Right atrium auricular region (tissue), 2 donors: Measurements from ENCODE around the gene ZC3H12A. TPM values are rescaled to one million over a fixed set of nuclear protein-coding genes. Genes with fewer than 3 reads are reported as not detected.

Source experiments
- DNase-seq: peaks from one replicate; pipeline ENCODE4 v3.0.0-alpha.2; 2019; ENCODE audit warnings: low spot score
- H3K27ac ChIP-seq, 2 donors: fragments of 200-600 bp; sonication (generic); 1 replicate in 1 of 2; 2 replicates in 1 of 2; pipeline ENCODE4 v1.5.1; 2016 to 2019
- H3K27me3 ChIP-seq, 2 donors: fragments of 200-600 bp; sonication (generic); one replicate each; pipeline versions ENCODE4 v1.5.1 to v1.6.0; 2017 to 2019
- H3K36me3 ChIP-seq: fragments of 200-600 bp; sonication (generic); one replicate; pipeline ENCODE4 v1.5.1; 2016
- H3K4me1 ChIP-seq, 2 donors: fragments of 200-600 bp; sonication (generic); one replicate each; pipeline versions ENCODE4 v1.5.1 to v1.6.0; 2017 to 2019
- H3K4me3 ChIP-seq, 2 donors: fragments of 200-600 bp; sonication (generic); 1 replicate in 1 of 2; 2 replicates in 1 of 2; pipeline ENCODE4 v1.5.1; 2017 to 2019; ENCODE audit warnings: mild to moderate bottlenecking in 1 of 2, moderate library complexity in 1 of 2
- H3K9me3 ChIP-seq, 2 donors: fragments of 200-600 bp; sonication (generic); one replicate each; pipeline ENCODE4 v1.5.1; 2019
- total RNA-seq, 2 donors: library from RNA; depleted of rRNA; stranded (reverse); fragments of >200 nt; gene quantifications; one replicate each; pipeline ENCODE4 v1.1.0, GENCODE V29; 2016
- TF ChIP-seq, protein P1 (sequence below), 2 donors: fragments of 200-600 bp; sonication (generic); IDR thresholded peaks; one replicate each; pipeline ENCODE4 v1.5.1; 2019; ENCODE audit warnings: antibody characterized with exemption in 2 of 2

The ZC3H12A gene
- total RNA-seq, 2 donors from 2014 or later, result 9.4 to 13.5 TPM

DNA sequence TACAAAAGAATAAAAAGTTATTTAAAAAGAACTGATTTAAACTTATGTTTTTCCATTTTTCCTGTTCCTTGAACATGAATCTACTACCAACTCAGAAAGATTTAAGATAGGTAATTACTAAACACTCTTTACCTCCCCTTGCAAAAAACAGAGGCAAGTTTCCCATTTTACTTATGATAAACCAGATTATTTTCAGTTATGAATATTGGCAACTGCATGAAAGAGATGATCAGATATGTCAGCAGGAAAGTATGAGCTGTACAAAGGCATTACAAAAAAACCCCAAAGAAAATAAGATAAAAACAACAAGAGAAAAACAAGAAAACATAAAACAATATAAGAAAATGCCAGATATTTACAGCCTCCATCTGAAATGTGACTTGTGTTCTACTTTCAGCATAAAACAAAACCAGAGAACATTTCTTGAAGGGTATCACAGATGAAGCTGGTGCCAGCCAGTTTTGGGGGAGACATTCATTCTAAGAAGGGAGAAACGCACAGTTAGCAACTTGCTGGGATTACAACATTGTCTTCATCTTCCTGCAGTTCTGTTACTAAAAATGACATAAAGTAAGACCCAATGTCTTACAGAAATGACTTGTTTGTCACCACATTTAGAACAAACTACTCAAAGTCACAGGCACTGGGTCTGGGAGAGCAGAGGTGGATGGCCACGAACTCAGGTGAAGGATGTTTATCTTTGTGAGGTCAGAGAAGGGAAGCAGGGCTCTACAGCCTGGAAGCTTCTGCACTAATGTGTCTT, 19.1 kb downstream of the ZC3H12A start:
- TF ChIP-seq, protein P1, sequence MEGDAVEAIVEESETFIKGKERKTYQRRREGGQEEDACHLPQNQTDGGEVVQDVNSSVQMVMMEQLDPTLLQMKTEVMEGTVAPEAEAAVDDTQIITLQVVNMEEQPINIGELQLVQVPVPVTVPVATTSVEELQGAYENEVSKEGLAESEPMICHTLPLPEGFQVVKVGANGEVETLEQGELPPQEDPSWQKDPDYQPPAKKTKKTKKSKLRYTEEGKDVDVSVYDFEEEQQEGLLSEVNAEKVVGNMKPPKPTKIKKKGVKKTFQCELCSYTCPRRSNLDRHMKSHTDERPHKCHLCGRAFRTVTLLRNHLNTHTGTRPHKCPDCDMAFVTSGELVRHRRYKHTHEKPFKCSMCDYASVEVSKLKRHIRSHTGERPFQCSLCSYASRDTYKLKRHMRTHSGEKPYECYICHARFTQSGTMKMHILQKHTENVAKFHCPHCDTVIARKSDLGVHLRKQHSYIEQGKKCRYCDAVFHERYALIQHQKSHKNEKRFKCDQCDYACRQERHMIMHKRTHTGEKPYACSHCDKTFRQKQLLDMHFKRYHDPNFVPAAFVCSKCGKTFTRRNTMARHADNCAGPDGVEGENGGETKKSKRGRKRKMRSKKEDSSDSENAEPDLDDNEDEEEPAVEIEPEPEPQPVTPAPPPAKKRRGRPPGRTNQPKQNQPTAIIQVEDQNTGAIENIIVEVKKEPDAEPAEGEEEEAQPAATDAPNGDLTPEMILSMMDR (IDR thresholded peaks at IDR 0.05), result no peak
- Histone ChIP-seq H3K9me3 (no peaks in the 10 kb centered on the region), H3K4me3 (no peak overlapping the region), H3K36me3 (peaks cover 12% of the 10 kb centered on the region), H3K27ac (no peak overlapping the region), H3K4me1 (no peaks in the 10 kb centered on the region), H3K27me3 (no peaks in the 10 kb centered on the region)
- DNase-seq, result no peak

DNA sequence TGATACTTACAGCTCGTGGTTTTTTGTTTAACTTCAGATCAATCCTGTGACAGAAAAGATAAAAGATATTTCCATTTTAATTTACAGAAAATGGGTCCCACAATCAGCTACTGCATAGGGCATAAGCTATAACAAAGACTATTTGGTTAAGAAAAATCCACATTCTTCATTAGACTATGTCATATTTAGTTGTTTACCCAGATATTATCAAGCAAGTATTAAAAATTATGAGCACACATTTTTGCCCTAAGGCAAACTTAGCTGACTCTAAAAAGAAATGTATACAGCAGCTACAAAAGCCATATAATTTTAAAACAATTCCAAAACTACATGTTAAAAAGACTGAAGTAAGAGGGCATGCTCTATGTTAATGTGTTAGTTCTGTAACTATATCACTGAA, 21.5 kb downstream of the ZC3H12A start:
- peaks cover 0 to 11% of the 10 kb centered on the region in 2 donors for H3K4me1 ChIP-seq
- no peak for DNase-seq
- H3K4me3 ChIP-seq, result no peak overlapping the region
- no peaks in the 10 kb centered on the region for H3K27me3 ChIP-seq
- TF ChIP-seq, protein P1 (IDR thresholded peaks at IDR 0.05), result no peak
- peaks cover 7% of the 10 kb centered on the region for H3K36me3 ChIP-seq
- H3K9me3 ChIP-seq, result no peaks in the 10 kb centered on the region
- H3K27ac ChIP-seq, result no peak overlapping the region

DNA sequence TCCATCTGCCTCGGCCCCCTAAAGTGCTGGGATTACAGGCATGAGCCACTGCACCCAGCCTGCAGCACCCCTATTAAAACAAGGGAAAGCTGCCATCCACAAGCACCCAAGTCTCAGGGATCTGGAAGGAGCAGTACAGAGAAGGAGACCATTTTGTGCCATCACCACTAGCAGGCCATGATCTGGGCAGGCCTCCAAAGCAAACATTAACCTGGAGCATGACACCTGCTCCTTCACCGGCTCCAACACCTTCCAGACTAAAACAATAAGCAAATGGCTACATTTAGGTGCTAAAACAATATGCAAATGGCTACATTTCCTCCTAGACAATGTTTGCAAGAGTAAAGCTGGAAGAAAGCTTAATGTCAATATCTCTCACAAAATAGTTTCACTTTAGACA, 23.5 kb downstream of the ZC3H12A start:
- H3K27ac ChIP-seq, result no peak overlapping the region
- peaks cover 14% of the 10 kb centered on the region for H3K36me3 ChIP-seq
- no peaks in the 10 kb centered on the region for H3K9me3 ChIP-seq
- H3K4me1 ChIP-seq, result peaks cover 0 to 11% of the 10 kb centered on the region in 2 donors
- H3K4me3 ChIP-seq, result no peak overlapping the region
- TF ChIP-seq, protein P1 (IDR thresholded peaks at IDR 0.05), result no peak
- H3K27me3 ChIP-seq, result no peaks in the 10 kb centered on the region
- no peak for DNase-seq

DNA sequence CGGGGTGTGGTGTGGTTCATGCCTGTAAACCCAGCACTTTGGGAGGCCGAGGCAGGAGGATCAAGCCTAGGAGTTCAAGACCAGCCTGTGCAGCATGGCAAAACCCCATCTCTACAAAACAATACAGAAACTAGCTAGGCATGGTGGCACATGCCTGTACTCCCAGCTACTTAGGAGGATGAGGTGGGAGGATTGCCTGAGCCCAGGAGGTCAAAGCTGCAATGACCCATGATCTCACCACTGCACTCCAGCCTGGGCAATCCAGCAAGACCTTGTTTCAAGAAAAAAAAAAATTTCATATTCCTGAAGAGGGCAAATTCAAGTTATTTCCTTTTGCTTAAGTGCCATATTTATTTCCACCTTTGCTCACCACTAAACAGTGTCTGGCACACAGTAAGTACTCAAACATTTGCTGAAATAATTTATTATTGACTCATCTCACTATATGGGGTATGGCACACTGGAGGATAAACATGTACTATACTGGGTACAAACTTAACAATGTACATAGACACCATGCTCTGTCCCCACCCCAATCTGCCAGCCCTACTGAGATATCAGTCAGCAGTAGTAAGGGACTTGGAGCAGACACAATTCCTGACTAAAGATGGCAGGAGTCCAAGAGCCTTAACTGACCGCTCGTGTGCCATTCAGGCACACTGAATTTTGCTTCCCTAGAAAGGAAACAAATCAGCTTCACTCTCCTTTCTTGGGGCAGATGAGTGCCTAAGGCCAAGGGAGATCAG, 24.7 kb downstream of the ZC3H12A start:
- Histone ChIP-seq H3K4me1 (peaks cover 0 to 11% of the 10 kb centered on the region in 2 donors), H3K27ac (no peak overlapping the region), H3K36me3 (peaks cover 14% of the 10 kb centered on the region), H3K9me3 (no peaks in the 10 kb centered on the region), H3K27me3 (no peaks in the 10 kb centered on the region), H3K4me3 (no peak overlapping the region)
- peak; percentile 59 for DNase-seq
- TF ChIP-seq, protein P1 (IDR thresholded peaks at IDR 0.05), result no peak

DNA sequence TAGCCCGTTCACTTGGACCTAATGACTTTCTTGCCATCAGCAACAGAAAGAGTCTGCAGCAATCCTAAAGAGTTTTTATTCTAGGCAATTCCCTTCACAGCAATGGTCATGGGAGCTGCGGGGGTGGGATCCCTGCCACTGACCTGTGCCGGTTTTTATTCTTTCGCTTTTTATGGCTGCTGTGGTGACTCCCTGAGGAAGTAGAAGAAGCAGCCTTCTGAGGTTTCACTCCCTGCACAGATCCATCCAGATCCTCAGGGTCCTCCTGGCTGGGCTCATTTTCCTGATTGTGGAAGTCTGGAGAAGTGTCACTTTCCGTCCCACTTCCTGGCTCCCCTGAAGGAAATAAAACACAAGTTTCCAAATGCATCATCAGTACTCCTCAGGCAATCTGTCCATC, 27.3 kb downstream of the ZC3H12A start:
- H3K27ac ChIP-seq, result no peak overlapping the region
- no peak overlapping the region for H3K4me3 ChIP-seq
- TF ChIP-seq, protein P1 (IDR thresholded peaks at IDR 0.05), result no peak
- no peak for DNase-seq
- H3K27me3 ChIP-seq, result no peaks in the 10 kb centered on the region
- peaks cover 0 to 11% of the 10 kb centered on the region in 2 donors for H3K4me1 ChIP-seq
- no peaks in the 10 kb centered on the region for H3K9me3 ChIP-seq
- H3K36me3 ChIP-seq, result peaks cover 17% of the 10 kb centered on the region
